GM12874 (cell line): ENCODE data around the gene GPRIN2.

Experiments used
- CTCF ChIP-seq: IDR thresholded peaks from 2 replicates; pipeline ENCODE4 v1.5.1; 2011; ENCODE audit warnings: low read depth, mild to moderate bottlenecking, control low read depth, low read length, moderate library complexity; ENCODE audit not compliant: insufficient read depth

Gene GPRIN2

GRCh38 chr10:46528675-46529615 is 27.5 kb downstream of the GPRIN2 start:
- no peak for TF ChIP-seq CTCF

- no peak for TF ChIP-seq CTCF
These were observed 28.2 kb downstream of the GPRIN2 start for GRCh38 chr10:46528171-46528671.

GRCh38 chr10:46527241-46527811 is 29.1 kb downstream of the GPRIN2 start:
- TF ChIP-seq CTCF: no peak

GRCh38 chr10:46526682-46527038 is 29.8 kb downstream of the GPRIN2 start:
- TF ChIP-seq CTCF: no peak

- no peak for TF ChIP-seq CTCF
These were observed 30.4 kb downstream of the GPRIN2 start for GRCh38 chr10:46525824-46526681.

- no peak for TF ChIP-seq CTCF
These were observed 31.2 kb downstream of the GPRIN2 start for GRCh38 chr10:46525177-46525823.
